HepG2 (cell line): ENCODE measurements around the gene PACSIN1. TPM values are rescaled to one million over a fixed set of nuclear protein-coding genes. Genes with fewer than 3 reads are reported as not detected.

Source experiments
- ATAC-seq: fragments of 200-7000 bp; cut with Tn5 transposase; 3 replicates; pipeline ENCODE4 v1.9.1; 2020; ENCODE audit warnings: mild to moderate bottlenecking, moderate library complexity
- BruUV-seq: library from RNA; stranded (reverse); fragments of 400-500 nt; replicated peaks from 2 replicates; lab custom pipeline; 2021; lab: Mats Ljungman, UMichigan
- CTCF ChIA-PET: fragments of 300-600 bp; formaldehyde crosslinking; extraction: SDS; loops from one replicate; lab custom pipeline; 2021; ENCODE audit warnings: low total read pairs, inconsistent platforms, low intra/inter-chr PET ratio; lab: Yijun Ruan, JAX
- POLR2A ChIA-PET: fragments of 350-600 bp; sonication (Branson Sonifier 250); formaldehyde crosslinking; loops from one replicate; lab custom pipeline; 2020; ENCODE audit warnings: antibody characterized with exemption, inconsistent platforms; lab: Yijun Ruan, JAX
- DNase-seq: peaks from one replicate; pipeline ENCODE4 v3.0.0-alpha.2; 2015; ENCODE audit warnings: low spot score
- FAIRE-seq: peaks from 3 replicates; lab custom pipeline; 2011; peaks lifted over from hg19 to GRCh38; lab: Jason Lieb, UNC
- H2AFZ ChIP-seq: one replicate; pipeline ENCODE4 v1.6.1; 2011; ENCODE audit warnings: low read length, inconsistent platforms
- H3K27ac ChIP-seq: fragments of 300-600 bp; 3 replicates; pipeline ENCODE4 v1.8.0; 2011; ENCODE audit warnings: mixed run types, mild to moderate bottlenecking, mixed read lengths, low read length, inconsistent platforms; ENCODE audit not compliant: insufficient read depth; ENCODE audit errors: extremely low read length
- H3K27me3 ChIP-seq, 2 experiments: fragments of 200-600 bp in 1 of 2; 2 replicates in 1 of 2; 3 replicates in 1 of 2; pipeline versions ENCODE4 v1.6.0 to v1.8.0; 2011; ENCODE audit warnings: low read length in 2 of 2, mild to moderate bottlenecking in 2 of 2, moderate library complexity in 2 of 2, inconsistent platforms in 1 of 2; ENCODE audit not compliant: insufficient read depth in 2 of 2, control insufficient read depth in 1 of 2
- H3K36me3 ChIP-seq, 2 experiments: fragments of 200-600 bp in 1 of 2; replicated peaks in 1 of 2; 2 replicates in 1 of 2; 3 replicates in 1 of 2; pipeline versions ENCODE4 v1.5.1 to v1.8.0; 2011; ENCODE audit warnings: low read length in 2 of 2, inconsistent platforms in 1 of 2; ENCODE audit not compliant: insufficient read depth in 2 of 2, control insufficient read depth in 1 of 2
- H3K4me1 ChIP-seq: 2 replicates; pipeline ENCODE4 v1.5.1; 2012; ENCODE audit warnings: low read length, inconsistent platforms; ENCODE audit not compliant: insufficient read depth
- H3K4me2 ChIP-seq: 2 replicates; pipeline ENCODE4 v1.6.0; 2011; ENCODE audit warnings: low read depth, low read length, inconsistent platforms
- H3K4me3 ChIP-seq, 3 experiments: fragments of 200-600 bp in 1 of 3; sonication (generic), shearing (Covaris generic) in 1 of 3; replicated peaks in 1 of 3; 2 replicates each; pipeline ENCODE4 v1.5.1; 2011 to 2016; ENCODE audit warnings: low read length in 3 of 3, inconsistent platforms in 2 of 3, low read depth in 2 of 3, mild to moderate bottlenecking in 2 of 3, control low read depth in 1 of 3, mixed read lengths in 1 of 3; ENCODE audit not compliant: insufficient read depth in 1 of 3
- H3K79me2 ChIP-seq: one replicate; pipeline ENCODE4 v1.6.1; 2011; ENCODE audit warnings: low read length, inconsistent platforms; ENCODE audit not compliant: insufficient read depth
- H3K9ac ChIP-seq: 2 replicates; pipeline ENCODE4 v1.6.0; 2011; ENCODE audit warnings: mild to moderate bottlenecking, low read depth, low read length, inconsistent platforms; ENCODE audit not compliant: insufficient read depth
- H3K9me3 ChIP-seq: 2 replicates; pipeline ENCODE4 v1.5.1; 2012; ENCODE audit warnings: mild to moderate bottlenecking, low read length
- H4K20me1 ChIP-seq: 2 replicates; pipeline ENCODE4 v1.6.0; 2011; ENCODE audit warnings: inconsistent platforms, mild to moderate bottlenecking, low read length, moderate library complexity; ENCODE audit not compliant: insufficient read depth
- ATF1 ChIP-seq: IDR thresholded peaks from 2 replicates; pipeline ENCODE4 v1.6.1; 2016; ENCODE audit warnings: mild to moderate bottlenecking, control low read depth
- DNMT1 ChIP-seq: sonication (generic); formaldehyde crosslinking; IDR thresholded peaks from 2 replicates; pipeline ENCODE4 v1.5.1; 2020; ENCODE audit warnings: mild to moderate bottlenecking, missing genetic modification reagents
- GPN1 ChIP-seq: sonication (generic); formaldehyde crosslinking; IDR thresholded peaks from 2 replicates; pipeline ENCODE4 v1.5.1; 2020; ENCODE audit warnings: missing genetic modification reagents, borderline replicate concordance
- JUND ChIP-seq: sonication (generic); formaldehyde crosslinking; IDR thresholded peaks from 2 replicates; pipeline ENCODE4 v1.8.0; 2022; ENCODE audit warnings: mild to moderate bottlenecking, missing genetic modification reagents
- MBD4 ChIP-seq: IDR thresholded peaks from 2 replicates; pipeline ENCODE4 v1.6.1; 2012; ENCODE audit warnings: low read length, inconsistent platforms, borderline replicate concordance
- MEIS1 ChIP-seq: sonication (generic); formaldehyde crosslinking; IDR thresholded peaks from 2 replicates; pipeline ENCODE4 v1.9.0; 2021; ENCODE audit warnings: mild to moderate bottlenecking, missing genetic modification reagents, moderate library complexity, borderline replicate concordance
- NFE2L2 ChIP-seq: fragments of 150-350 bp; IDR thresholded peaks from 2 replicates; pipeline ENCODE4 v1.6.1; 2014; ENCODE audit warnings: low read length
- NFKB2 ChIP-seq: sonication (generic); formaldehyde crosslinking; IDR thresholded peaks from 2 replicates; pipeline ENCODE4 v1.4.0; 2020; ENCODE audit warnings: missing genetic modification reagents, borderline replicate concordance
- REL ChIP-seq: sonication (generic); formaldehyde crosslinking; conservative IDR thresholded peaks from 2 replicates; pipeline ENCODE4 v1.8.0; 2022; ENCODE audit warnings: mild to moderate bottlenecking, missing genetic modification reagents, moderate library complexity
- ZNF207 ChIP-seq: fragments of 450-650 bp; IDR thresholded peaks from 2 replicates; pipeline ENCODE4 v1.6.1; 2016; ENCODE audit warnings: antibody characterized with exemption, borderline replicate concordance
- ZNF569 ChIP-seq: sonication (generic); formaldehyde crosslinking; IDR thresholded peaks from 2 replicates; pipeline ENCODE4 v1.5.0; 2020; ENCODE audit warnings: mild to moderate bottlenecking, missing genetic modification reagents, moderate library complexity, borderline replicate concordance
- WGBS: methylation state at CpG from one replicate; pipeline ENCODE4 v1.1.6; 2017; ENCODE audit warnings: low lambda C conversion rate; 5-methylcytosine and 5-hydroxymethylcytosine counted together
- in situ Hi-C: cut with HindIII; loops from 2 replicates; pipeline ENCODE4 v1.10.0; 2017; ENCODE audit warnings: low pct_unique_long_range_greater_than_20kb; ENCODE audit not compliant: extremely low pct_ligation_motif_present
- intact Hi-C: fragments of 100-400 bp; cut with micrococcal nuclease; formaldehyde crosslinking; loops from one replicate; pipeline ENCODE4 v1.10.0; 2022; ENCODE audit not compliant: unreplicated experiment
- polyA plus RNA-seq, 8 experiments: library from polyadenylated mRNA; depleted of rRNA in 3 of 8; stranded (reverse) in 7 of 8; unstranded in 1 of 8; fragments of >200 nt; fragmentation: Illumina TruSeq in 4 of 8; extraction: Trizol in 4 of 8; gene quantifications; 2 replicates each; pipeline versions ENCODE4 v1.2.1 to v1.2.3, GENCODE V29; 2011 to 2016; ENCODE audit warnings: low read depth in 4 of 8, missing spikeins in 1 of 8, mixed read lengths in 1 of 8; ENCODE audit not compliant: insufficient read depth in 1 of 8
- total RNA-seq, 5 experiments: library from RNA; depleted of rRNA; stranded (reverse); fragments of >200 nt; fragmentation: Illumina TruSeq; extraction: Trizol; gene quantifications; 2 replicates each; pipeline ENCODE4 v1.2.3, GENCODE V29; 2016; ENCODE audit warnings: low read depth in 1 of 5
- TF ChIP-seq, protein P1 (sequence below): sonication (generic); formaldehyde crosslinking; conservative IDR thresholded peaks from 2 replicates; pipeline ENCODE4 v1.4.0; 2020; ENCODE audit warnings: missing genetic modification reagents
- TF ChIP-seq, protein P2 (sequence below): sonication (generic); formaldehyde crosslinking; IDR thresholded peaks from 2 replicates; pipeline ENCODE4 v1.5.0; 2020; ENCODE audit warnings: missing genetic modification reagents
- TF ChIP-seq, protein P3 (sequence below): sonication (generic); formaldehyde crosslinking; IDR thresholded peaks from 2 replicates; pipeline ENCODE4 v1.5.0; 2020; ENCODE audit warnings: mild to moderate bottlenecking, missing genetic modification reagents, borderline replicate concordance
- TF ChIP-seq, protein P4 (sequence below): sonication (generic); formaldehyde crosslinking; IDR thresholded peaks from 2 replicates; pipeline ENCODE4 v1.4.0; 2020; ENCODE audit warnings: missing genetic modification reagents

The PACSIN1 gene
- total and polyA plus RNA-seq, 2 of the 13 experiments (the other 11 are each of a cell fraction or from before 2014, with no cell fraction given), result not detected

DNA sequence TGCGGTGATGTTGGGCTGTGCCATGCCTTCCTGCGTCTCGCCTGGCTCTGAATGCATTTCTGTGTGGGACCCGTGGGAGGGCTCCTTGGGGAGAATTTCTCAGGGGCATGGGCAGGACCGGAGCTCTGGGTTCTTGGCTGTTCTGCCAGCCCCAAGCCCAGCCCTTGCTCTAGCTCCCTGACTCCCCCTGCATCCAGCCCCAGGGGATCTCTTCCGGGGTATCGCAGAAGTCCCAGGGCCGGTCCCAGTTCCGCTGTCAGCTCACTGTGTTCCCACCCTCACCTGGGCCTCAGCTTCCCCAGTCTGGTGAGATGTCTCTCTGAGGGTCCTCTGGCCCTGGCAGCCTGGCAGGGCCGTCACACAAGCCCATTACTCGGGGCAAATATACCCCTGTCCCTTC is 69.8 kb downstream of the PACSIN1 start:
- WGBS, result 40% methylated on average over 9 of the region's 11 CpGs
- TF ChIP-seq, protein P1, sequence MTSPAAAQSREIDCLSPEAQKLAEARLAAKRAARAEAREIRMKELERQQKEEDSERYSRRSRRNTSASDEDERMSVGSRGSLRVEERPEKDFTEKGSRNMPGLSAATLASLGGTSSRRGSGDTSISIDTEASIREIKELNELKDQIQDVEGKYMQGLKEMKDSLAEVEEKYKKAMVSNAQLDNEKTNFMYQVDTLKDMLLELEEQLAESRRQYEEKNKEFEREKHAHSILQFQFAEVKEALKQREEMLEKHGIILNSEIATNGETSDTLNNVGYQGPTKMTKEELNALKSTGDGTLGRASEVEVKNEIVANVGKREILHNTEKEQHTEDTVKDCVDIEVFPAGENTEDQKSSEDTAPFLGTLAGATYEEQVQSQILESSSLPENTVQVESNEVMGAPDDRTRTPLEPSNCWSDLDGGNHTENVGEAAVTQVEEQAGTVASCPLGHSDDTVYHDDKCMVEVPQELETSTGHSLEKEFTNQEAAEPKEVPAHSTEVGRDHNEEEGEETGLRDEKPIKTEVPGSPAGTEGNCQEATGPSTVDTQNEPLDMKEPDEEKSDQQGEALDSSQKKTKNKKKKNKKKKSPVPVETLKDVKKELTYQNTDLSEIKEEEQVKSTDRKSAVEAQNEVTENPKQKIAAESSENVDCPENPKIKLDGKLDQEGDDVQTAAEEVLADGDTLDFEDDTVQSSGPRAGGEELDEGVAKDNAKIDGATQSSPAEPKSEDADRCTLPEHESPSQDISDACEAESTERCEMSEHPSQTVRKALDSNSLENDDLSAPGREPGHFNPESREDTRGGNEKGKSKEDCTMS (CRISPR knock-in tag), result no peak
- TF ChIP-seq ZNF569 (no peak), DNMT1 (CRISPR knock-in tag) (no peak), GPN1 (CRISPR knock-in tag) (no peak), MBD4 (no peak), JUND (CRISPR knock-in tag) (no peak), NFE2L2 (no peak), MEIS1 (no peak), ZNF207 (no peak), NFKB2 (CRISPR knock-in tag) (no peak), ATF1 (CRISPR knock-in tag) (no peak), REL (no peak)
- TF ChIP-seq, protein P2, sequence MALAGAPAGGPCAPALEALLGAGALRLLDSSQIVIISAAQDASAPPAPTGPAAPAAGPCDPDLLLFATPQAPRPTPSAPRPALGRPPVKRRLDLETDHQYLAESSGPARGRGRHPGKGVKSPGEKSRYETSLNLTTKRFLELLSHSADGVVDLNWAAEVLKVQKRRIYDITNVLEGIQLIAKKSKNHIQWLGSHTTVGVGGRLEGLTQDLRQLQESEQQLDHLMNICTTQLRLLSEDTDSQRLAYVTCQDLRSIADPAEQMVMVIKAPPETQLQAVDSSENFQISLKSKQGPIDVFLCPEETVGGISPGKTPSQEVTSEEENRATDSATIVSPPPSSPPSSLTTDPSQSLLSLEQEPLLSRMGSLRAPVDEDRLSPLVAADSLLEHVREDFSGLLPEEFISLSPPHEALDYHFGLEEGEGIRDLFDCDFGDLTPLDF, result no peak
- TF ChIP-seq, protein P3, sequence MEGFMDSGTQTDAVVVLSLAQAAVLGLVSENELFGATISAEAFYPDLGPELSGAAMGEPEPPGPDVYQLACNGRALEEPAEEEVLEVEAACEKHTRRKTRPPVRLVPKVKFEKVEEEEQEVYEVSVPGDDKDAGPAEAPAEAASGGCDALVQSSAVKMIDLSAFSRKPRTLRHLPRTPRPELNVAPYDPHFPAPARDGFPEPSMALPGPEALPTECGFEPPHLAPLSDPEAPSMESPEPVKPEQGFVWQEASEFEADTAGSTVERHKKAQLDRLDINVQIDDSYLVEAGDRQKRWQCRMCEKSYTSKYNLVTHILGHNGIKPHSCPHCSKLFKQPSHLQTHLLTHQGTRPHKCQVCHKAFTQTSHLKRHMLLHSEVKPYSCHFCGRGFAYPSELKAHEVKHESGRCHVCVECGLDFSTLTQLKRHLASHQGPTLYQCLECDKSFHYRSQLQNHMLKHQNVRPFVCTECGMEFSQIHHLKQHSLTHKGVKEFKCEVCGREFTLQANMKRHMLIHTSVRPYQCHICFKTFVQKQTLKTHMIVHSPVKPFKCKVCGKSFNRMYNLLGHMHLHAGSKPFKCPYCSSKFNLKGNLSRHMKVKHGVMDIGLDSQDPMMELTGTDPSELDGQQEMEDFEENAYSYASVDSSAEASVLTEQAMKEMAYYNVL (CRISPR knock-in tag), result no peak
- TF ChIP-seq, protein P4, sequence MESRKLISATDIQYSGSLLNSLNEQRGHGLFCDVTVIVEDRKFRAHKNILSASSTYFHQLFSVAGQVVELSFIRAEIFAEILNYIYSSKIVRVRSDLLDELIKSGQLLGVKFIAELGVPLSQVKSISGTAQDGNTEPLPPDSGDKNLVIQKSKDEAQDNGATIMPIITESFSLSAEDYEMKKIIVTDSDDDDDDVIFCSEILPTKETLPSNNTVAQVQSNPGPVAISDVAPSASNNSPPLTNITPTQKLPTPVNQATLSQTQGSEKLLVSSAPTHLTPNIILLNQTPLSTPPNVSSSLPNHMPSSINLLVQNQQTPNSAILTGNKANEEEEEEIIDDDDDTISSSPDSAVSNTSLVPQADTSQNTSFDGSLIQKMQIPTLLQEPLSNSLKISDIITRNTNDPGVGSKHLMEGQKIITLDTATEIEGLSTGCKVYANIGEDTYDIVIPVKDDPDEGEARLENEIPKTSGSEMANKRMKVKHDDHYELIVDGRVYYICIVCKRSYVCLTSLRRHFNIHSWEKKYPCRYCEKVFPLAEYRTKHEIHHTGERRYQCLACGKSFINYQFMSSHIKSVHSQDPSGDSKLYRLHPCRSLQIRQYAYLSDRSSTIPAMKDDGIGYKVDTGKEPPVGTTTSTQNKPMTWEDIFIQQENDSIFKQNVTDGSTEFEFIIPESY, result no peak

More for the DNA sequence above, 69.8 kb downstream of the PACSIN1 start:
- H3K4me2 ChIP-seq, result no peak overlapping the region
- no peak for ATAC-seq
- no peak overlapping the region for H3K9ac ChIP-seq
- FAIRE-seq, result no peak
- CTCF ChIA-PET, result no interaction called here
- H3K79me2 ChIP-seq, result no peaks in the 10 kb centered on the region
- no peaks in the 10 kb centered on the region for H3K36me3 ChIP-seq
- no peak overlapping the region for H3K4me3 ChIP-seq
- H3K9me3 ChIP-seq, result no peaks in the 10 kb centered on the region
- POLR2A ChIA-PET, result no interaction called here
- no TSS peak for BruUV-seq
- H3K4me1 ChIP-seq, result no peaks in the 10 kb centered on the region
- in situ Hi-C loops (no loop called here), intact Hi-C loops (no loop called here)
- DNase-seq, result no peak
- no peak overlapping the region for H3K27ac ChIP-seq
- H2AFZ ChIP-seq, result no peak overlapping the region
- peaks cover 20 to 63% of the 10 kb centered on the region in 2 experiments; a peak in 4 of 5 replicates for H3K27me3 ChIP-seq
- H4K20me1 ChIP-seq, result no peaks in the 10 kb centered on the region
